B cell (primary cell): ENCODE measurements around the gene FXYD3.

Source experiments
- CTCF ChIP-seq: fragments of 200-600 bp; IDR thresholded peaks from one replicate; pipeline ENCODE4 v1.8.0; 2022; ENCODE audit warnings: antibody characterized with exemption, mild to moderate bottlenecking
- EZH2 ChIP-seq: IDR thresholded peaks from 2 replicates; pipeline ENCODE4 v1.6.1; 2012; ENCODE audit warnings: borderline replicate concordance, low read depth, mild to moderate bottlenecking, moderate library complexity, low read length; ENCODE audit not compliant: insufficient read depth, poor library complexity, severe bottlenecking

- no peak for TF ChIP-seq CTCF
- TF ChIP-seq EZH2: no peak
Observed at GRCh38 chr19:35068941-35069634, 46.5 kb upstream of the FXYD3 start.
